GM21526 (cell line): ENCODE results near the gene GABBR2.
"Not testable (repeated sequence)": the region's sequence is repeated elsewhere in the genome, so short reads cannot be mapped to it uniquely, and the experiment has no call there.

Experiments used
- ATAC-seq: cut with Tn5 transposase; IDR thresholded peaks from one replicate; pipeline ENCODE4 v1.9.1; 2021; ENCODE audit warnings: moderate library complexity; ENCODE audit not compliant: unreplicated experiment, low FRiP score

Gene GABBR2

DNA sequence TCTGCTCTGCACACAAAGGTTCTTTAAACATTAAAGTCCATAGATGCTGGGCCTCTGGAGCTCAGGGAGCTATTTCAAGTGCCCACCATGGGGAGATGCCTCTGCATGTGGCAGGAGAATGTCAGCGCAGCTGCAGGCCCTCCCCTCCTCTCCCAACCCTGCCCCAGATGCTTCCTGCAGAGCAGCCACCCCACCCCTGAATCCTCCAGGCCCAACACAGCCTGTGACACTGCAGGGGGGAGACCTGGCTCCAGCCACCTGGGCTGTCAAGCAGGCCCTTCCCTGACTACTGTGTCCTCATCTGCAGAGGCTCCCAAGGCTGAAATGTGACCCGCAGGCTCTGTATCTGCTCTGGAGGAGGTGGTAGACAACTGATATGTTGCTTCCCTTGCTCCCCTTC, 213.9 kb downstream of the GABBR2 start:
- no peak for ATAC-seq

GRCh38 chr9:98491828-98492227, 216.9 kb downstream of the GABBR2 start:
- no peak for ATAC-seq

GRCh38 chr9:98491231-98491651, 217.5 kb downstream of the GABBR2 start:
- no peak for ATAC-seq

- no peak for ATAC-seq
Measured at GRCh38 chr9:98488571-98489312, 220.0 kb downstream of the GABBR2 start.

- ATAC-seq, result no peak
Measured at GRCh38 chr9:98485706-98486105, 223.0 kb downstream of the GABBR2 start.

- ATAC-seq, result no peak
Measured at GRCh38 chr9:98484162-98484561, 224.6 kb downstream of the GABBR2 start.

GRCh38 chr9:98482226-98482625, 226.5 kb downstream of the GABBR2 start:
- no peak for ATAC-seq

- no peak for ATAC-seq
Measured at GRCh38 chr9:98481676-98482075, 227.1 kb downstream of the GABBR2 start.

DNA sequence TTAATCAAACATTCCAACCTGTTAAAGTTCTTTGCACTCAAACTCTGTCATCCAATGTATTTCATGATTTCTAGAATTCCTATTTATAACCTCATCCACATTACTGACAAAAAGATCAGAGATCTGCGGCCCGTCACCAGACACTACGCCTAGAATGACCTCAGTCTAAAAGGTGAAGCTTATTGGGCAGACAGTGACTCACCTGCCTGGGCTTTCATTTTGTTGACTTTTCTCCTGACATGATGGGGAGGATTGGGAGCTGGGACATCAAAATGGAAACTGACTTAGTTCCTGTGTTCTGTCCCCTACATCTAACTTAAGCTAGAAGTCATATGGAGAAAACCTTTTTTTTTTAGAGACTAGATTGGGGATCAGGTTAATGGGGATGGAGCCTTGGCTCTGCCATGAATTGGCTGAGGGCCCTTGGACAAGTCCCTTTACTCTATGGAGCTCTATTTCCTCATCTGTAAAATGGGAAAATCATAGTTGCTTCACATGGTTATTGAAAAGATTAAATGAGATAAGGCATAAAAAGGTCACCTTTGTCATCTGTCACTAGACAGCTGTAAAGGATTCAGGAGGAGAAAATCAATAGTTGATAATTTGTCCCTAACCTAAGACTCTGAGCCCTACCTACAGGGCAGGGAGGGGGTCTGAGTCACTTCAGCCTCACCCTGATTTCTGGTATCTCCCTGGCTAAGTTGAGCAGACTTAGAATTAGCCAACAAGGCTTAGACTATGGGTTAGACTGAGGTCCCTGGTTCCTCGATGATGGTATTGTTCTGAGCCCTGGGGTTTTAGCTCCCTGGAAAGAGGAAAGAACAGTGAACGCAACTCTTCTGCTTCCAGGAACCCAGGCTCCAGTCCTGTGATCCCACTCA, 228.5 kb downstream of the GABBR2 start:
- ATAC-seq, result no peak

- ATAC-seq, result no peak
Measured at GRCh38 chr9:98479449-98479848, 229.3 kb downstream of the GABBR2 start.

- no peak for ATAC-seq
Measured at GRCh38 chr9:98477884-98478283, 230.9 kb downstream of the GABBR2 start.

DNA sequence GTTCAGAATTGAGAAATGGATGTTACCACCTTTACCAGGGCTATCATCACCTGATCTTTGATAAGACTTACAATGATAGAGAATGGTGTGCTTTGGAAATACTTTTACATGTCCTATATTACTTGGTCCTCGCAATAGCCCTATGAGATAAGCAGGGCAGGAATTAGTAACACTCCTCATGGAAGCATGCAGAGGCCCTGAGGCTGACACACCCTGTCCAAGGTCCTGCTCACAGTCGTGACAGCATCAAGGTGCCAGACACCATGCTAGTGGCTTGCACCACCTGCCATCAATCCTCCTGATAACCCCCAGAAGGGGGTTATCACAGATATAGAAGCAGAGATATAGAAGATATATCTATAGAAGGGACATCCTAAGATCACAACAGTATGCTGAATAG, 236.5 kb downstream of the GABBR2 start:
- no peak for ATAC-seq

- ATAC-seq, result no peak
Measured at GRCh38 chr9:98471185-98471584, 237.6 kb downstream of the GABBR2 start.

DNA sequence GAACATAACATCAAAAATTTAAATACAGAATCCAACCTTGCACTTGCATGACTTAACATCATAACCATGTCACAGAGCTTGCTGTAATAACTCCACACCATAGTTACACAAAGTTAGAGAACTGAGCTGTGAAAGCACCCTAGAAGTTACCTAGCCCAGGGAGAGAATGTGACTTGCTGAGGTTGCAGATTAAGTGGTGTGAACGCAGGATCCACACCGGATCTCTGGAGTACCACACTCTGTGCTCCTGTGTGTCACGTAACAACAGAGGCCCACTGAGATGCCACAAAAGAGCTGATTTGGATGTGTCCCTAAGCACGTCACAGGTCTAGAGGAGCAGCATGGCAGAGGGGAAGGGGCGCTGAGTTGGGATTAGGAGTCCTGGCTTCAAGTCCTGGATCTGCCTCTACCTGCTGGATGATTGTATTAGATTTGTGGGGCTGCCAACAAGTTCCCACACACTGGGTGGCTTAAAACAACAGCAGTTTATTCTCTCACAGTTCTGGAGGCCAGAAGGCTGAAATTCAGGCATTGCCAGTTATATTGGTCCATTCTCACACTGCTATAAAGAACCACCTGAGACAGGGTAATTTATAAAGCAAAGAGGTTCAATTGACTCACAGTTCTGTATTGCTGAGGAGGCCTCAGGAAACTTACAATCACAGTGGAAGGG, 240.0 kb downstream of the GABBR2 start:
- ATAC-seq, result no peak

DNA sequence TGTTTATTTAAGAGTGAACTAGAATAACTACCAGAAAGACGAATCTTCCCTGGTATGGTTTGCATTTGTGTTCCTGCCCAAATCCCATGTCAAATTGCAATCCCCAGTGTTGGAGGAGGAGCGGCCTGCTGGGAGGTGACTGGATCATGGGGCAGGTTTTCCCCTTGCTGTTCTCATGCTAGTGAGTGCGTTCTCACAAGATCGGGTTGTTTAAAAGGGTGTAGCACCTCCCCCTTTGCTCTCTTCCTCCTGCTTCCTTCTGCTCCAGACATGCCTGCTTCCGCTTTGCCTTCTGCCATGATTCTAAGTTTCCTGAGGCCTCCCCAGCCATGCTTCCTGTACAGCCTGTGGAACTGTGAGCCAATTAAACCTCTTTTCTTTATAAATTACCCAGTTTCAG, 242.9 kb downstream of the GABBR2 start:
- ATAC-seq, result no peak

GRCh38 chr9:98464156-98464690, 244.5 kb downstream of the GABBR2 start:
- ATAC-seq, result not testable (repeated sequence)

- no peak for ATAC-seq
Measured at GRCh38 chr9:98462310-98462709, 246.4 kb downstream of the GABBR2 start.

- no peak for ATAC-seq
Measured at GRCh38 chr9:98460704-98461103, 248.0 kb downstream of the GABBR2 start.

DNA sequence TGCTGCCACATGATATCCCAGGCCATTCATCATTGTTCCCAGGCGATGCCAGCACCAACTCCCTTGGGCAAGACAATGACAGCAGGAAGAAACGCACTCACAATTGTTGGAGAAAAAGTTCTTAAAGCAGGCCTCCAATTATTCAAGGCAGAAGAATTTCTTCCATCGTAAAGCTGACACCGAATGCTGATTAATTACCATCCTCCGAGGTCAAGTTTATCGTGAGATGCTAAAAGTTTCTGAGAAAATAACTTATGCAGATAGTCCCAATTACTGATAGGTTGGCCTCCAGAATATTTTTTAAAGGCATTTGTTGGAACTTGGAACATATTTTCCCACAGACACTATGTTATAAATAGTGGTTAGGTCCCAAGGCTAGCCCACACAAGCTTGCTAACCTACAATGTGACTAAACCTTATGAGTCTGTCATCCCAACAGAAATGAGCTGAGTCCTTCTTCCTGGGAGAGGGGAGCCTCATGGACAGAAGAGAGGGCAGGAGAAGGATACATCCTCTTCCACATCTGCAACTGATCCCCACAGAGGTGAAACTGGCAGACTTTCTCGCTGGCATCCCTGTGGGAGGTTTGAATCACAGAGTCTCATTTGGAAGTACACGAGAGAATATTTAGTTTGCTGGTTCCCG, 250.9 kb downstream of the GABBR2 start:
- ATAC-seq, result no peak

DNA sequence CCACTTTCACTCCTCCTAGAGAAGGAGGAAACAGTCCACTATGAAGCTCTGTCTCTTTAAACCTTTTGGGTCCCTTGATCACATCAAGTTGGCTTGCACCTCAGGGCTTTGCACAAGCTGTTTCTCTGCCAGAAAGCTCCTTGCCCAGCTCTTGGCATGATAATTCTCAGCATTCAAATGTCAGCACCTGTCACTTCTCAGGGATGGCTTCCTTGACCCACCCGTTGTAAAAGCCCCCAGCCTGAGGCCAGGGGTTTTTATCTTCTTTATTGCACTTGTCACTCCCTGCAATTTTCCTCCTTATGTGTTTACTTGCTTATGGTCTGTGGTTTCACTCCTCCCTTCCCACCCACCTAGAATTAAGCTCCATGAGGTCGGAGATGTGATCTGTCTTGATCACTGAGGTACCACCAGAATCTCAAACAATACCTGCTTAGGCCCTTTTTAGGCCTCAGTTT, 252.6 kb downstream of the GABBR2 start:
- ATAC-seq, result no peak
